ENCODE data around the gene GABRG2. TPM values are rescaled to one million over a fixed set of nuclear protein-coding genes. Genes with fewer than 3 reads are reported as not detected.

Gene GABRG2
- polyA plus RNA-seq, 1 of the 3 experiments (the other 2 are of a cell fraction) = not detected

DNA sequence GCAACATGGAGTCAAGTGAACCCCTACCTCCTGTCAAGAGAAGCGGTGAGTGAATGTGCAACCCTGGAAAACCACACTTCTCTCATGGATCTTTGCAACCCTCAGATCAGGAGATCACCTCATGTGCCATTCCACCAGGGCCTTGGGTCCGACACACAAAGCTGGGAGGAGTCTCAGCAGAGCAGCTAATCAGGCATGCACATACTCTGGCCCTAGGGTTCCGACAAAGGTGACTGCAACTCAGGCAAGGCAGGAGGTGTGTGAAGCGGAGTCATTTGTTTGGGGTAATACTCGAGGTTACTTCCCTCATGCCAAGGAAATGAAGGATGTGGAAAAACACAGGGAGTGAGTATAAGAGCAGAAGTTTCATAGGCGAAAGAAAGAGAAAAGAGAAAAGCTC, 96.1 kb downstream of the GABRG2 start:
- WGBS (ENCODE audit: low lambda C conversion rate) = 15% methylated on average over 6 of the region's 6 CpGs
- Histone ChIP-seq H3K27ac (ENCODE audit: low read depth in 2 of 2, low read length in 1 of 2) (no peak overlapping the region), H3K4me1 (ENCODE audit: control insufficient read depth in 1 of 2, insufficient read depth in 2 of 2, low read depth in 1 of 2, low read length in 1 of 2) (no peaks in the 10 kb centered on the region), H4K20me1 (ENCODE audit: insufficient read depth) (no peaks in the 10 kb centered on the region), H3K79me2 (ENCODE audit: insufficient read depth) (no peaks in the 10 kb centered on the region), H3K27me3 (ENCODE audit: insufficient read depth) (no peaks in the 10 kb centered on the region), H3K4me3 (ENCODE audit: low read depth in 2 of 2, low read length in 1 of 2) (no peak overlapping the region), H3K9ac (no peak overlapping the region), H2AFZ (ENCODE audit: low read depth) (no peak overlapping the region), H3K9me3 (no peaks in the 10 kb centered on the region), H3K4me2 (no peak overlapping the region), H3K36me3 (replicated peaks in 1 of 2; ENCODE audit: control insufficient read depth in 1 of 2, insufficient read depth in 2 of 2, low read length in 1 of 2) (no peaks in the 10 kb centered on the region), H3F3A (replicated peaks; ENCODE audit: insufficient read depth) (no peaks in the 10 kb centered on the region), H3K9me2 (no peaks in the 10 kb centered on the region)
- TF ChIP-seq NRF1 (IDR thresholded peaks at IDR 0.05; ENCODE audit: low read depth, low read length) (no peak), NFIC (IDR thresholded peaks at IDR 0.05; ENCODE audit: borderline replicate concordance) (no peak), TAF1 (IDR thresholded peaks at IDR 0.05; ENCODE audit: borderline replicate concordance, low read depth, low read length) (no peak), GABPA (IDR thresholded peaks at IDR 0.05; ENCODE audit: low read depth) (no peak), ELF1 (IDR thresholded peaks at IDR 0.05) (no peak), SIN3A (IDR thresholded peaks at IDR 0.05; ENCODE audit: borderline replicate concordance, low read depth, low read length) (no peak), CHD2 (IDR thresholded peaks at IDR 0.05; ENCODE audit: low read length, partially characterized antibody) (no peak), SMC3 (IDR thresholded peaks at IDR 0.05; ENCODE audit: low read depth, low read length) (no peak)
- TF ChIP-seq, protein P1, sequence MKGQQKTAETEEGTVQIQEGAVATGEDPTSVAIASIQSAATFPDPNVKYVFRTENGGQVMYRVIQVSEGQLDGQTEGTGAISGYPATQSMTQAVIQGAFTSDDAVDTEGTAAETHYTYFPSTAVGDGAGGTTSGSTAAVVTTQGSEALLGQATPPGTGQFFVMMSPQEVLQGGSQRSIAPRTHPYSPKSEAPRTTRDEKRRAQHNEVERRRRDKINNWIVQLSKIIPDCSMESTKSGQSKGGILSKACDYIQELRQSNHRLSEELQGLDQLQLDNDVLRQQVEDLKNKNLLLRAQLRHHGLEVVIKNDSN (IDR thresholded peaks at IDR 0.05; ENCODE audit: borderline replicate concordance, low read depth) = no peak
- TF ChIP-seq, protein P2, sequence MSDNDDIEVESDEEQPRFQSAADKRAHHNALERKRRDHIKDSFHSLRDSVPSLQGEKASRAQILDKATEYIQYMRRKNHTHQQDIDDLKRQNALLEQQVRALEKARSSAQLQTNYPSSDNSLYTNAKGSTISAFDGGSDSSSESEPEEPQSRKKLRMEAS (IDR thresholded peaks at IDR 0.05; ENCODE audit: low read depth) = no peak
- TF ChIP-seq, protein P3, sequence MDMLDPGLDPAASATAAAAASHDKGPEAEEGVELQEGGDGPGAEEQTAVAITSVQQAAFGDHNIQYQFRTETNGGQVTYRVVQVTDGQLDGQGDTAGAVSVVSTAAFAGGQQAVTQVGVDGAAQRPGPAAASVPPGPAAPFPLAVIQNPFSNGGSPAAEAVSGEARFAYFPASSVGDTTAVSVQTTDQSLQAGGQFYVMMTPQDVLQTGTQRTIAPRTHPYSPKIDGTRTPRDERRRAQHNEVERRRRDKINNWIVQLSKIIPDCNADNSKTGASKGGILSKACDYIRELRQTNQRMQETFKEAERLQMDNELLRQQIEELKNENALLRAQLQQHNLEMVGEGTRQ (IDR thresholded peaks at IDR 0.05; ENCODE audit: borderline replicate concordance, low read depth, low read length) = no peak
- TF ChIP-seq, protein P4, sequence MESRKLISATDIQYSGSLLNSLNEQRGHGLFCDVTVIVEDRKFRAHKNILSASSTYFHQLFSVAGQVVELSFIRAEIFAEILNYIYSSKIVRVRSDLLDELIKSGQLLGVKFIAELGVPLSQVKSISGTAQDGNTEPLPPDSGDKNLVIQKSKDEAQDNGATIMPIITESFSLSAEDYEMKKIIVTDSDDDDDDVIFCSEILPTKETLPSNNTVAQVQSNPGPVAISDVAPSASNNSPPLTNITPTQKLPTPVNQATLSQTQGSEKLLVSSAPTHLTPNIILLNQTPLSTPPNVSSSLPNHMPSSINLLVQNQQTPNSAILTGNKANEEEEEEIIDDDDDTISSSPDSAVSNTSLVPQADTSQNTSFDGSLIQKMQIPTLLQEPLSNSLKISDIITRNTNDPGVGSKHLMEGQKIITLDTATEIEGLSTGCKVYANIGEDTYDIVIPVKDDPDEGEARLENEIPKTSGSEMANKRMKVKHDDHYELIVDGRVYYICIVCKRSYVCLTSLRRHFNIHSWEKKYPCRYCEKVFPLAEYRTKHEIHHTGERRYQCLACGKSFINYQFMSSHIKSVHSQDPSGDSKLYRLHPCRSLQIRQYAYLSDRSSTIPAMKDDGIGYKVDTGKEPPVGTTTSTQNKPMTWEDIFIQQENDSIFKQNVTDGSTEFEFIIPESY (IDR thresholded peaks at IDR 0.05; ENCODE audit: borderline replicate concordance, low read depth) = no peak
- ChIA-PET CTCF (no interaction called here), POLR2A (no interaction called here)
- DNase-seq = no peak

DNA sequence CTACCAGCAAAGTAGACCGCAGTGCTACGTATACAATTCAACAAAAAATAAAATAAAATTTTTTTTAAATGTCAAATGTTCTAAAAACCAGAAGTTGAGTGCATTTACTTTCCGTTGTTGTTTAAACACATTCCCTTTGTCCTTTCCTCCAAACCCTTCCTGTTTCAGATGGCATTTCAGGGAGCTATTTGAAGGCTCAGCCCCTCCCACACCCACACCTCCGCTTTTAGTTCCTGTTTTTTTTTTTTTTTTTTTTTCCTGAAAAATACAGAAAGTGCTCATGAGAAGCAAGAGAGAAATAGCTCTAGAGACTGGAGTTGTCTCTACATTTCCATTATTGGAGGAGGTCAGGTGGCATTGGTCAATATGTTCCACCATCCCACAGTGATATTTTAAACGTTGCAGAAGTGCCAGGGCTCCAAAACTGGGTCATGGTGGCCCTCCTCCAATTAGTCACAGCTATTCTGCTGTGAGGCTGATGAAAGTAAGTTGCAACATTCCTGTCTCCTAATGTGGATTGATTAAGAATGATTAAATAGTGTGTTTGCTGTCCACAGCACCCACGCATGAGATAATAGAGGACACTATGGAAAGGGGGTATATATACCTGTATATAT, 106.9 kb downstream of the GABRG2 start:
- no peak overlapping the region for H2AFZ ChIP-seq (ENCODE audit: low read depth)
- no peak overlapping the region for H3K4me2 ChIP-seq
- H3K9ac ChIP-seq = no peak overlapping the region
- no peak overlapping the region for H3K4me3 ChIP-seq (ENCODE audit: low read depth in 2 of 2, low read length in 1 of 2)
- ChIA-PET POLR2A (no interaction called here), CTCF (no interaction called here)
- no peaks in the 10 kb centered on the region for H3K9me2 ChIP-seq
- no peak overlapping the region for H3K27ac ChIP-seq (ENCODE audit: low read depth in 2 of 2, low read length in 1 of 2)
- no peaks in the 10 kb centered on the region for H4K20me1 ChIP-seq (ENCODE audit: insufficient read depth)
- H3K27me3 ChIP-seq (ENCODE audit: insufficient read depth) = no peaks in the 10 kb centered on the region
- no peaks in the 10 kb centered on the region for H3K36me3 ChIP-seq (replicated peaks in 1 of 2; ENCODE audit: control insufficient read depth in 1 of 2, insufficient read depth in 2 of 2, low read length in 1 of 2)
- H3K79me2 ChIP-seq (ENCODE audit: insufficient read depth) = no peaks in the 10 kb centered on the region
- DNase-seq = no peak
- 12% methylated on average over 6 of the region's 6 CpGs for WGBS (ENCODE audit: low lambda C conversion rate)
- no peak for TF ChIP-seq JUND (IDR thresholded peaks at IDR 0.05)
- no peaks in the 10 kb centered on the region for H3K4me1 ChIP-seq (ENCODE audit: control insufficient read depth in 1 of 2, insufficient read depth in 2 of 2, low read depth in 1 of 2, low read length in 1 of 2)
- H3F3A ChIP-seq (replicated peaks; ENCODE audit: insufficient read depth) = no peaks in the 10 kb centered on the region
- H3K9me3 ChIP-seq = no peaks in the 10 kb centered on the region

Measured in SK-N-SH (cell line).